Endothelial cell of umbilical vein (primary cell): Measurements from ENCODE around the gene FARP2. TPM values are rescaled to one million over a fixed set of nuclear protein-coding genes. Genes with fewer than 3 reads are reported as not detected.

Experiments used
- BruUV-seq: library from RNA; stranded (reverse); fragments of 400-500 nt; replicated peaks from 2 replicates; lab custom pipeline; 2021; lab: Mats Ljungman, UMichigan
- CTCF ChIA-PET: fragments of 300-600, 350-600 bp; sonication (Branson Sonifier 250); formaldehyde crosslinking; loops from one replicate; lab custom pipeline; 2021; ENCODE audit warnings: antibody characterized with exemption, inconsistent platforms; lab: Charles Lee
- POLR2A ChIA-PET: fragments of 300-600, 350-600 bp; sonication (Branson Sonifier 250); formaldehyde crosslinking; loops from one replicate; lab custom pipeline; 2021; ENCODE audit warnings: antibody characterized with exemption, inconsistent platforms; lab: Charles Lee
- DNase-seq: peaks from one replicate; pipeline ENCODE4 v3.0.0-alpha.2; 2011; ENCODE audit warnings: low read depth, low spot score
- FAIRE-seq: peaks from 2 replicates; lab custom pipeline; 2011; peaks lifted over from hg19 to GRCh38; lab: Jason Lieb, UNC
- H2AFZ ChIP-seq: 2 replicates; pipeline ENCODE4 v1.6.0; 2012; ENCODE audit warnings: low read depth, low read length, control low read depth, inconsistent platforms
- H3K27ac ChIP-seq: 2 replicates; pipeline ENCODE4 v1.5.1; 2011; ENCODE audit warnings: low read depth, mild to moderate bottlenecking, control low read depth, low read length, moderate library complexity; ENCODE audit not compliant: insufficient read depth
- H3K27me3 ChIP-seq, 2 experiments: 2 replicates each; pipeline versions ENCODE4 v1.6.0 to v1.6.1; 2011; ENCODE audit warnings: low read length in 2 of 2, mixed read lengths in 1 of 2; ENCODE audit not compliant: control insufficient read depth in 2 of 2, insufficient read depth in 2 of 2
- H3K36me3 ChIP-seq, 2 experiments: 2 replicates in 1 of 2; 3 replicates in 1 of 2; pipeline ENCODE4 v1.5.1; 2011; ENCODE audit warnings: low read length in 2 of 2, mild to moderate bottlenecking in 1 of 2, moderate library complexity in 1 of 2; ENCODE audit not compliant: control insufficient read depth in 2 of 2, insufficient read depth in 2 of 2; ENCODE audit errors: extremely low read depth in 1 of 2
- H3K4me1 ChIP-seq: 3 replicates; pipeline ENCODE4 v1.5.1; 2011; ENCODE audit warnings: mild to moderate bottlenecking, low read length; ENCODE audit not compliant: control insufficient read depth, insufficient read depth; ENCODE audit errors: extremely low read depth
- H3K4me2 ChIP-seq: 2 replicates; pipeline ENCODE4 v1.6.1; 2011; ENCODE audit warnings: low read length, control low read depth, mixed read lengths; ENCODE audit not compliant: insufficient read depth
- H3K4me3 ChIP-seq, 3 experiments: fragments of 200-600 bp in 1 of 3; sonication (generic), shearing (Covaris generic) in 1 of 3; replicated peaks in 1 of 3; 2 replicates each; pipeline ENCODE4 v1.5.1; 2011 to 2016; ENCODE audit warnings: control low read depth in 3 of 3, low read length in 3 of 3, mild to moderate bottlenecking in 2 of 3, inconsistent platforms in 1 of 3, low read depth in 1 of 3, moderate library complexity in 1 of 3; ENCODE audit not compliant: insufficient read depth in 1 of 3
- H3K79me2 ChIP-seq: 2 replicates; pipeline ENCODE4 v1.6.0; 2012; ENCODE audit warnings: low read length, inconsistent platforms; ENCODE audit not compliant: control insufficient read depth, insufficient read depth
- H3K9ac ChIP-seq: replicated peaks from 2 replicates; pipeline ENCODE3; 2011; ENCODE audit warnings: low read length, control low read depth; ENCODE audit not compliant: insufficient read depth; ENCODE audit errors: extremely low read depth
- H3K9me1 ChIP-seq: replicated peaks from 3 replicates; pipeline ENCODE4 v1.6.0; 2011; ENCODE audit warnings: mild to moderate bottlenecking, low read length; ENCODE audit not compliant: control insufficient read depth, insufficient read depth; ENCODE audit errors: extremely low read depth
- H3K9me3 ChIP-seq: replicated peaks from 2 replicates; pipeline ENCODE4 v1.5.1; 2012; ENCODE audit warnings: low read length, inconsistent platforms; ENCODE audit not compliant: control insufficient read depth, insufficient read depth
- H4K20me1 ChIP-seq: replicated peaks from 2 replicates; pipeline ENCODE3; 2011; ENCODE audit warnings: mild to moderate bottlenecking, low read length; ENCODE audit not compliant: control insufficient read depth, insufficient read depth; ENCODE audit errors: extremely low read depth
- EZH2 ChIP-seq: IDR thresholded peaks from 2 replicates; pipeline ENCODE4 v1.6.1; 2012; ENCODE audit warnings: borderline replicate concordance, low read depth, mild to moderate bottlenecking, moderate library complexity, low read length, inconsistent platforms; ENCODE audit not compliant: severe bottlenecking
- FOS ChIP-seq: IDR thresholded peaks from 2 replicates; pipeline ENCODE4 v1.6.1; 2011; ENCODE audit warnings: mild to moderate bottlenecking, low read length, moderate library complexity, borderline replicate concordance; ENCODE audit not compliant: insufficient read depth
- GATA2 ChIP-seq: IDR thresholded peaks from 2 replicates; pipeline ENCODE4 v1.7.0; 2011; ENCODE audit warnings: low read depth, mild to moderate bottlenecking, moderate library complexity, mixed read lengths, low read length; ENCODE audit not compliant: insufficient read length, insufficient read depth
- JUN ChIP-seq: IDR thresholded peaks from 2 replicates; pipeline ENCODE4 v1.6.1; 2011; ENCODE audit warnings: borderline replicate concordance, low read depth; ENCODE audit not compliant: insufficient read length, insufficient read depth
- MYC ChIP-seq: IDR thresholded peaks from one replicate; pipeline ENCODE4 v1.6.1; 2011; ENCODE audit warnings: mild to moderate bottlenecking, low read depth, low read length
- POLR2A ChIP-seq: IDR thresholded peaks from 2 replicates; pipeline ENCODE4 v1.6.1; 2012; ENCODE audit warnings: low read depth, mild to moderate bottlenecking, control low read depth, low read length
- POLR2AphosphoS5 ChIP-seq: IDR thresholded peaks from 2 replicates; pipeline ENCODE4 v1.6.1; 2012; ENCODE audit warnings: low read depth, mild to moderate bottlenecking, control low read depth, low read length, moderate library complexity; ENCODE audit not compliant: insufficient read depth
- dilution Hi-C: fragments of 300-500 bp; cut with MboI; formaldehyde crosslinking; loops from one replicate; pipeline ENCODE4 v1.15.0; 2019; ENCODE audit warnings: low sequenced_read_pairs; ENCODE audit not compliant: extremely low pct_ligation_motif_present
- intact Hi-C: fragments of 100-400 bp; cut with micrococcal nuclease; formaldehyde crosslinking; loops from one replicate; pipeline ENCODE4 v1.10.0; 2022
- polyA plus RNA-seq, 4 experiments: library from polyadenylated mRNA; depleted of rRNA in 3 of 4; stranded (reverse) in 3 of 4; unstranded in 1 of 4; fragments of >200 nt; gene quantifications; 2 replicates each; pipeline versions ENCODE4 v1.2.1 to v1.2.3, GENCODE V29; 2011 to 2012; ENCODE audit warnings: missing spikeins in 1 of 4
- total RNA-seq: library from RNA; stranded (reverse); gene quantifications from 2 replicates; pipeline ENCODE4 v1.2.3, GENCODE V29; 2021
- TF ChIP-seq, protein P1 (sequence below): IDR thresholded peaks from 2 replicates; pipeline ENCODE4 v1.6.1; 2011; ENCODE audit not compliant: insufficient read depth, insufficient read length
- TF ChIP-seq, protein P2 (sequence below), 2 donors: IDR thresholded peaks; 1 replicate in 1 of 2; 2 replicates in 1 of 2; pipeline ENCODE4 v1.5.1; 2011; ENCODE audit warnings: low read length in 2 of 2, mild to moderate bottlenecking in 2 of 2, moderate library complexity in 2 of 2, control low read depth in 1 of 2, inconsistent platforms in 1 of 2, low read depth in 1 of 2; ENCODE audit not compliant: insufficient read depth in 1 of 2; ENCODE audit errors: extremely low read depth in 1 of 2

The FARP2 gene
- total and polyA plus RNA-seq, 2 donors (not counting 3 experiments of a cell fraction or from before 2014, with no cell fraction given): 15.3 to 45.3 TPM

- Histone ChIP-seq H3K9me3 (no peaks in the 10 kb centered on the region), H3K9ac (no peak overlapping the region), H3K27ac (no peak overlapping the region), H3K4me3 (no peak overlapping the region), H3K79me2 (no peaks in the 10 kb centered on the region), H2AFZ (no peak overlapping the region), H4K20me1 (no peaks in the 10 kb centered on the region), H3K27me3 (no peaks in the 10 kb centered on the region), H3K4me1 (no peaks in the 10 kb centered on the region), H3K36me3 (peaks cover 0 to 5% of the 10 kb centered on the region in 2 experiments), H3K4me2 (no peak overlapping the region), H3K9me1 (no peaks in the 10 kb centered on the region)
- POLR2A ChIA-PET: no interaction called here
- intact Hi-C loops (no loop called here), dilution Hi-C loops (no loop called here)
- FAIRE-seq: no peak
- CTCF ChIA-PET: no interaction called here
- no peak for DNase-seq
- TF ChIP-seq POLR2A: no peak
- TF ChIP-seq EZH2: no peak
- TF ChIP-seq GATA2: no peak
- TF ChIP-seq MYC: no peak
- no peak for TF ChIP-seq JUN
- TF ChIP-seq POLR2AphosphoS5: no peak
- TF ChIP-seq, protein P1, sequence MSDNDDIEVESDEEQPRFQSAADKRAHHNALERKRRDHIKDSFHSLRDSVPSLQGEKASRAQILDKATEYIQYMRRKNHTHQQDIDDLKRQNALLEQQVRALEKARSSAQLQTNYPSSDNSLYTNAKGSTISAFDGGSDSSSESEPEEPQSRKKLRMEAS: no peak
- TF ChIP-seq, protein P2, sequence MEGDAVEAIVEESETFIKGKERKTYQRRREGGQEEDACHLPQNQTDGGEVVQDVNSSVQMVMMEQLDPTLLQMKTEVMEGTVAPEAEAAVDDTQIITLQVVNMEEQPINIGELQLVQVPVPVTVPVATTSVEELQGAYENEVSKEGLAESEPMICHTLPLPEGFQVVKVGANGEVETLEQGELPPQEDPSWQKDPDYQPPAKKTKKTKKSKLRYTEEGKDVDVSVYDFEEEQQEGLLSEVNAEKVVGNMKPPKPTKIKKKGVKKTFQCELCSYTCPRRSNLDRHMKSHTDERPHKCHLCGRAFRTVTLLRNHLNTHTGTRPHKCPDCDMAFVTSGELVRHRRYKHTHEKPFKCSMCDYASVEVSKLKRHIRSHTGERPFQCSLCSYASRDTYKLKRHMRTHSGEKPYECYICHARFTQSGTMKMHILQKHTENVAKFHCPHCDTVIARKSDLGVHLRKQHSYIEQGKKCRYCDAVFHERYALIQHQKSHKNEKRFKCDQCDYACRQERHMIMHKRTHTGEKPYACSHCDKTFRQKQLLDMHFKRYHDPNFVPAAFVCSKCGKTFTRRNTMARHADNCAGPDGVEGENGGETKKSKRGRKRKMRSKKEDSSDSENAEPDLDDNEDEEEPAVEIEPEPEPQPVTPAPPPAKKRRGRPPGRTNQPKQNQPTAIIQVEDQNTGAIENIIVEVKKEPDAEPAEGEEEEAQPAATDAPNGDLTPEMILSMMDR (IDR thresholded peaks at IDR 0.05; ENCODE audit: extremely low read depth in 1 of 2, insufficient read depth in 1 of 2, low read depth in 1 of 2, low read length in 2 of 2): no peak
- TF ChIP-seq FOS: no peak
- no TSS peak for BruUV-seq
These were observed 69.3 kb downstream of the FARP2 start for GRCh38 chr2:241425368-241425767.
